Ovary (tissue), 3 donors: ENCODE results near the gene CIAO3.

Experiments
- POLR2A ChIP-seq: fragments of 450-650 bp; IDR thresholded peaks from one replicate; pipeline ENCODE4 v1.6.1; 2017; ENCODE audit warnings: antibody characterized with exemption, mild to moderate bottlenecking, moderate library complexity
- TF ChIP-seq, protein P1 (sequence below), 3 donors: fragments of 450-650 bp in 2 of 3; fragments of 200-600 bp in 1 of 3; IDR thresholded peaks; one replicate each; pipeline versions ENCODE4 v1.5.1 to v1.8.0; 2016 to 2022; ENCODE audit warnings: antibody characterized with exemption in 3 of 3, mild to moderate bottlenecking in 1 of 3
- donor health status: DM: no; HTN: no; CAD: no.

DNA sequence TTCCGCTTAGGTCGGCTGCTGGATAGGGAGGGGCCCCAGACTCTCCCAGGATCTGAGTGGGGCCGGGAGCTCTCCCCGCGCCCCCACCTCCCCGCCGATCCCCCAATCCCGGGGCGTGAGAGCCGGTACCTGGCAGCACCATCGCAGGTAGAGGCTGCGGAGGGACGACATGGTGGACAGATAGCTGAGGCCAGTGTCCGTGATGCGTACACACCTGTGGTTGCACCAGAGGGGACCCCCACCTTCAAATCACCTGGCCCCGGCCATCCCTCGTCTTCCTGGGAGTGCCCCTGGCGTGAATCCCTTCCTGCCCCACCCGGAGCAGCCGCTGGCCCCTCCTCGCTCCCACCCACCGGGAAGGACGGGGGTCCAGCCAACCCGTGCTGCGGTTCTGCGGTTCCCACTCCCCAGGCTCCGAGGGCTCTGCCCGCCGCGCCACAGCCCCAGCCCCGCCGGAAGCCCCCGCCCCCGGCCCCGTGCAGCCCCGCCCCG, 45.9 kb downstream of the CIAO3 start:
- TF ChIP-seq POLR2A, result no peak
- TF ChIP-seq, protein P1, sequence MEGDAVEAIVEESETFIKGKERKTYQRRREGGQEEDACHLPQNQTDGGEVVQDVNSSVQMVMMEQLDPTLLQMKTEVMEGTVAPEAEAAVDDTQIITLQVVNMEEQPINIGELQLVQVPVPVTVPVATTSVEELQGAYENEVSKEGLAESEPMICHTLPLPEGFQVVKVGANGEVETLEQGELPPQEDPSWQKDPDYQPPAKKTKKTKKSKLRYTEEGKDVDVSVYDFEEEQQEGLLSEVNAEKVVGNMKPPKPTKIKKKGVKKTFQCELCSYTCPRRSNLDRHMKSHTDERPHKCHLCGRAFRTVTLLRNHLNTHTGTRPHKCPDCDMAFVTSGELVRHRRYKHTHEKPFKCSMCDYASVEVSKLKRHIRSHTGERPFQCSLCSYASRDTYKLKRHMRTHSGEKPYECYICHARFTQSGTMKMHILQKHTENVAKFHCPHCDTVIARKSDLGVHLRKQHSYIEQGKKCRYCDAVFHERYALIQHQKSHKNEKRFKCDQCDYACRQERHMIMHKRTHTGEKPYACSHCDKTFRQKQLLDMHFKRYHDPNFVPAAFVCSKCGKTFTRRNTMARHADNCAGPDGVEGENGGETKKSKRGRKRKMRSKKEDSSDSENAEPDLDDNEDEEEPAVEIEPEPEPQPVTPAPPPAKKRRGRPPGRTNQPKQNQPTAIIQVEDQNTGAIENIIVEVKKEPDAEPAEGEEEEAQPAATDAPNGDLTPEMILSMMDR (IDR thresholded peaks at IDR 0.05), result no peak
